K562 (cell line): ENCODE data around the gene PRMT5. TPM values are rescaled to one million over a fixed set of nuclear protein-coding genes. Genes with fewer than 3 reads are reported as not detected.

Experiments
- ADNP ChIP-seq: fragments of 200-800 bp; sonication (Bioruptor generic); IDR thresholded peaks from 2 replicates; pipeline ENCODE4 v1.6.1; 2016; ENCODE audit warnings: missing genetic modification characterization, missing compliant biosample characterization
- BMI1 ChIP-seq: fragments of 150-350 bp; IDR thresholded peaks from 2 replicates; pipeline ENCODE4 v1.6.1; 2014; ENCODE audit warnings: low read length
- KDM5B ChIP-seq: fragments of 200-600 bp; sonication (generic); IDR thresholded peaks from 2 replicates; pipeline ENCODE4 v1.6.1; 2012; ENCODE audit warnings: low read depth, mild to moderate bottlenecking, moderate library complexity, low read length, control low read depth, inconsistent platforms; ENCODE audit not compliant: insufficient replicate concordance
- NEUROD1 ChIP-seq: fragments of 150-350 bp; IDR thresholded peaks from 2 replicates; pipeline ENCODE4 v1.6.1; 2014; ENCODE audit warnings: borderline replicate concordance, low read length, low read depth; ENCODE audit not compliant: partially characterized antibody
- TRIM24 ChIP-seq, 2 experiments: fragments of 450-650 bp; IDR thresholded peaks; 2 replicates each; pipeline ENCODE4 v1.6.1; 2016
- polyA plus RNA-seq, 8 experiments: library from polyadenylated mRNA; depleted of rRNA in 4 of 8; stranded (reverse) in 5 of 8; unstranded in 3 of 8; fragments of >200 nt; fragmentation: Nextera tagmentation in 2 of 8; fragmentation: Illumina TruSeq in 1 of 8; extraction: Ambion mirVana in 2 of 8; extraction: Trizol in 1 of 8; gene quantifications; 2 replicates each; pipeline versions ENCODE4 v1.2.1 to v1.2.3, GENCODE V29; 2011 to 2014; ENCODE audit warnings: inconsistent platforms in 1 of 8, missing spikeins in 1 of 8
- total RNA-seq, 7 experiments: library from RNA; depleted of rRNA in 6 of 7; stranded (reverse); fragments of >200 nt in 6 of 7; fragmentation: Illumina TruSeq in 2 of 7; extraction: Trizol in 2 of 7; gene quantifications; 2 replicates each; pipeline versions ENCODE4 v1.2.1 to v1.2.3, GENCODE V29; 2011 to 2021; ENCODE audit warnings: low replicate concordance in 1 of 7
- TF ChIP-seq, protein P1 (sequence below): IDR thresholded peaks from 2 replicates; pipeline ENCODE4 v1.6.1; 2011; ENCODE audit not compliant: insufficient read length; ENCODE audit errors: extremely low read depth
- TF ChIP-seq, protein P2 (sequence below): sonication (generic); formaldehyde crosslinking; IDR thresholded peaks from 2 replicates; pipeline ENCODE4 v1.8.0; 2023; ENCODE audit warnings: missing genetic modification reagents, mild to moderate bottlenecking, borderline replicate concordance
- TF ChIP-seq, protein P3 (sequence below): fragments of 450-650 bp; IDR thresholded peaks from 2 replicates; pipeline ENCODE4 v1.6.1; 2018; ENCODE audit warnings: mild to moderate bottlenecking, low read depth; ENCODE audit not compliant: partially characterized antibody
- TF ChIP-seq, protein P4 (sequence below): fragments of 250-450 bp; sonication (Bioruptor Pico); IDR thresholded peaks from 2 replicates; pipeline ENCODE4 v1.6.1; 2021; ENCODE audit warnings: mild to moderate bottlenecking
- TF ChIP-seq, protein P5 (sequence below): fragments of 250-450 bp; sonication (Bioruptor Pico); IDR thresholded peaks from 2 replicates; pipeline ENCODE4 v1.4.0; 2020; ENCODE audit warnings: mild to moderate bottlenecking, moderate library complexity, borderline replicate concordance
- TF ChIP-seq, protein P6 (sequence below): fragments of 250-450 bp; sonication (Bioruptor Pico); IDR thresholded peaks from 2 replicates; pipeline ENCODE4 v1.8.0; 2021; ENCODE audit warnings: moderate library complexity, mild to moderate bottlenecking, inconsistent platforms

The PRMT5 gene
- total and polyA plus RNA-seq, 9 of the 15 experiments (the other 6 are each of a cell fraction or from before 2014, with no cell fraction given) = 114 to 552 (median 222) TPM

DNA sequence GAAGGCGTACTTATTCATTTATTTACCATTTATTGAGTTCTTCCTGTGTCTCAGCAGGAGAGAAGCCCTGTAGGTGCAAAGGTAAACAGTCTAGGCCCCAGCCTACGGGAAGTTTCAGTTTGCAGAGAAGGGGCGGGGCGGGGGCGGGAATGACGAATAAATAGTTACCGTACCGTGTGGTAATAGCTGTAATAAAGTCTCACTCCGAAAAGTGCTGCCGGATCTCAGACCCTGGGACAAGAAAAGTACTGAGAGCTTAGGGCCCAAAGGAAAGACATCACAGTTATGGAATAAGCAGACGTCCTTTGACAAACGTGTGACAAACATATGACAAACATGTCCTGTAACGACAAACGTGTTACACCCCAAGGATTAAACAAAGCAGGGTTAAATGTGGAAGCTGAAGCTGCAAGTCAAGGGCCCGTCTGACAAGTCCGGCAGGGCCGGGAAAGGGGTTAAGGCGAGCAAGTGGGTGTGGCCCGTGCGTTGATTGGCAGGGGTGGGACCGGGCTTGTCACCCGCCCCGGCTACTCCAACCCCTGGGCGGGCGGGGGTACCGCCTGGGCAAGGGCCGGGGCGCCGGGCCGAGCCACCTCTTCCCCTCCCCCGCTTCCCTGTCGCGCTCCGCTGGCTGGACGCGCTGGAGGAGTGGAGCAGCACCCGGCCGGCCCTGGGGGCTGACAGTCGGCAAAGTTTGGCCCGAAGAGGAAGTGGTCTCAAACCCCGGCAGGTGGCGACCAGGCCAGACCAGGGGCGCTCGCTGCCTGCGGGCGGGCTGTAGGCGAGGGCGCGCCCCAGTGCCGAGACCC is 57.7 kb downstream of the PRMT5 start, which contains the start of gene LRP10 (continued):
- TF ChIP-seq BMI1 (no peak), TRIM24 (IDR thresholded peaks at IDR 0.05) (peak in 1 of 2 experiments; percentile 5; a peak in 1 of 4 replicates), ADNP (tag) (peak; percentile 67; the same call in 1 of the 2 replicates), KDM5B (peak; percentile 45), NEUROD1 (peak; percentile 6)
- TF ChIP-seq, protein P1, sequence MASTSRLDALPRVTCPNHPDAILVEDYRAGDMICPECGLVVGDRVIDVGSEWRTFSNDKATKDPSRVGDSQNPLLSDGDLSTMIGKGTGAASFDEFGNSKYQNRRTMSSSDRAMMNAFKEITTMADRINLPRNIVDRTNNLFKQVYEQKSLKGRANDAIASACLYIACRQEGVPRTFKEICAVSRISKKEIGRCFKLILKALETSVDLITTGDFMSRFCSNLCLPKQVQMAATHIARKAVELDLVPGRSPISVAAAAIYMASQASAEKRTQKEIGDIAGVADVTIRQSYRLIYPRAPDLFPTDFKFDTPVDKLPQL = no peak
- TF ChIP-seq, protein P2, sequence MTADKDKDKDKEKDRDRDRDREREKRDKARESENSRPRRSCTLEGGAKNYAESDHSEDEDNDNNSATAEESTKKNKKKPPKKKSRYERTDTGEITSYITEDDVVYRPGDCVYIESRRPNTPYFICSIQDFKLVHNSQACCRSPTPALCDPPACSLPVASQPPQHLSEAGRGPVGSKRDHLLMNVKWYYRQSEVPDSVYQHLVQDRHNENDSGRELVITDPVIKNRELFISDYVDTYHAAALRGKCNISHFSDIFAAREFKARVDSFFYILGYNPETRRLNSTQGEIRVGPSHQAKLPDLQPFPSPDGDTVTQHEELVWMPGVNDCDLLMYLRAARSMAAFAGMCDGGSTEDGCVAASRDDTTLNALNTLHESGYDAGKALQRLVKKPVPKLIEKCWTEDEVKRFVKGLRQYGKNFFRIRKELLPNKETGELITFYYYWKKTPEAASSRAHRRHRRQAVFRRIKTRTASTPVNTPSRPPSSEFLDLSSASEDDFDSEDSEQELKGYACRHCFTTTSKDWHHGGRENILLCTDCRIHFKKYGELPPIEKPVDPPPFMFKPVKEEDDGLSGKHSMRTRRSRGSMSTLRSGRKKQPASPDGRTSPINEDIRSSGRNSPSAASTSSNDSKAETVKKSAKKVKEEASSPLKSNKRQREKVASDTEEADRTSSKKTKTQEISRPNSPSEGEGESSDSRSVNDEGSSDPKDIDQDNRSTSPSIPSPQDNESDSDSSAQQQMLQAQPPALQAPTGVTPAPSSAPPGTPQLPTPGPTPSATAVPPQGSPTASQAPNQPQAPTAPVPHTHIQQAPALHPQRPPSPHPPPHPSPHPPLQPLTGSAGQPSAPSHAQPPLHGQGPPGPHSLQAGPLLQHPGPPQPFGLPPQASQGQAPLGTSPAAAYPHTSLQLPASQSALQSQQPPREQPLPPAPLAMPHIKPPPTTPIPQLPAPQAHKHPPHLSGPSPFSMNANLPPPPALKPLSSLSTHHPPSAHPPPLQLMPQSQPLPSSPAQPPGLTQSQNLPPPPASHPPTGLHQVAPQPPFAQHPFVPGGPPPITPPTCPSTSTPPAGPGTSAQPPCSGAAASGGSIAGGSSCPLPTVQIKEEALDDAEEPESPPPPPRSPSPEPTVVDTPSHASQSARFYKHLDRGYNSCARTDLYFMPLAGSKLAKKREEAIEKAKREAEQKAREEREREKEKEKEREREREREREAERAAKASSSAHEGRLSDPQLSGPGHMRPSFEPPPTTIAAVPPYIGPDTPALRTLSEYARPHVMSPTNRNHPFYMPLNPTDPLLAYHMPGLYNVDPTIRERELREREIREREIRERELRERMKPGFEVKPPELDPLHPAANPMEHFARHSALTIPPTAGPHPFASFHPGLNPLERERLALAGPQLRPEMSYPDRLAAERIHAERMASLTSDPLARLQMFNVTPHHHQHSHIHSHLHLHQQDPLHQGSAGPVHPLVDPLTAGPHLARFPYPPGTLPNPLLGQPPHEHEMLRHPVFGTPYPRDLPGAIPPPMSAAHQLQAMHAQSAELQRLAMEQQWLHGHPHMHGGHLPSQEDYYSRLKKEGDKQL = peak; percentile 74; the same call in 1 of the 2 replicates
- TF ChIP-seq, protein P3, sequence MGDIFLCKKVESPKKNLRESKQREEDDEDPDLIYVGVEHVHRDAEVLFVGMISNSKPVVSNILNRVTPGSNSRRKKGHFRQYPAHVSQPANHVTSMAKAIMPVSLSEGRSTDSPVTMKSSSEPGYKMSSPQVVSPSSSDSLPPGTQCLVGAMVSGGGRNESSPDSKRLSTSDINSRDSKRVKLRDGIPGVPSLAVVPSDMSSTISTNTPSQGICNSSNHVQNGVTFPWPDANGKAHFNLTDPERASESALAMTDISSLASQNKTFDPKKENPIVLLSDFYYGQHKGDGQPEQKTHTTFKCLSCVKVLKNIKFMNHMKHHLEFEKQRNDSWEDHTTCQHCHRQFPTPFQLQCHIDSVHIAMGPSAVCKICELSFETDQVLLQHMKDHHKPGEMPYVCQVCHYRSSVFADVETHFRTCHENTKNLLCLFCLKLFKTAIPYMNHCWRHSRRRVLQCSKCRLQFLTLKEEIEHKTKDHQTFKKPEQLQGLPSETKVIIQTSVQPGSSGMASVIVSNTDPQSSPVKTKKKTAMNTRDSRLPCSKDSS = no peak
- TF ChIP-seq, protein P4, sequence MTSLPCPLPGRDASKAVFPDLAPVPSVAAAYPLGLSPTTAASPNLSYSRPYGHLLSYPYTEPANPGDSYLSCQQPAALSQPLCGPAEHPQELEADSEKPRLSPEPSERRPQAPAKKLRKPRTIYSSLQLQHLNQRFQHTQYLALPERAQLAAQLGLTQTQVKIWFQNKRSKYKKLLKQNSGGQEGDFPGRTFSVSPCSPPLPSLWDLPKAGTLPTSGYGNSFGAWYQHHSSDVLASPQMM = no peak
- TF ChIP-seq, protein P5, sequence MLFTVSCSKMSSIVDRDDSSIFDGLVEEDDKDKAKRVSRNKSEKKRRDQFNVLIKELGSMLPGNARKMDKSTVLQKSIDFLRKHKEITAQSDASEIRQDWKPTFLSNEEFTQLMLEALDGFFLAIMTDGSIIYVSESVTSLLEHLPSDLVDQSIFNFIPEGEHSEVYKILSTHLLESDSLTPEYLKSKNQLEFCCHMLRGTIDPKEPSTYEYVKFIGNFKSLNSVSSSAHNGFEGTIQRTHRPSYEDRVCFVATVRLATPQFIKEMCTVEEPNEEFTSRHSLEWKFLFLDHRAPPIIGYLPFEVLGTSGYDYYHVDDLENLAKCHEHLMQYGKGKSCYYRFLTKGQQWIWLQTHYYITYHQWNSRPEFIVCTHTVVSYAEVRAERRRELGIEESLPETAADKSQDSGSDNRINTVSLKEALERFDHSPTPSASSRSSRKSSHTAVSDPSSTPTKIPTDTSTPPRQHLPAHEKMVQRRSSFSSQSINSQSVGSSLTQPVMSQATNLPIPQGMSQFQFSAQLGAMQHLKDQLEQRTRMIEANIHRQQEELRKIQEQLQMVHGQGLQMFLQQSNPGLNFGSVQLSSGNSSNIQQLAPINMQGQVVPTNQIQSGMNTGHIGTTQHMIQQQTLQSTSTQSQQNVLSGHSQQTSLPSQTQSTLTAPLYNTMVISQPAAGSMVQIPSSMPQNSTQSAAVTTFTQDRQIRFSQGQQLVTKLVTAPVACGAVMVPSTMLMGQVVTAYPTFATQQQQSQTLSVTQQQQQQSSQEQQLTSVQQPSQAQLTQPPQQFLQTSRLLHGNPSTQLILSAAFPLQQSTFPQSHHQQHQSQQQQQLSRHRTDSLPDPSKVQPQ (CRISPR knock-in tag) = no peak
- TF ChIP-seq, protein P6, sequence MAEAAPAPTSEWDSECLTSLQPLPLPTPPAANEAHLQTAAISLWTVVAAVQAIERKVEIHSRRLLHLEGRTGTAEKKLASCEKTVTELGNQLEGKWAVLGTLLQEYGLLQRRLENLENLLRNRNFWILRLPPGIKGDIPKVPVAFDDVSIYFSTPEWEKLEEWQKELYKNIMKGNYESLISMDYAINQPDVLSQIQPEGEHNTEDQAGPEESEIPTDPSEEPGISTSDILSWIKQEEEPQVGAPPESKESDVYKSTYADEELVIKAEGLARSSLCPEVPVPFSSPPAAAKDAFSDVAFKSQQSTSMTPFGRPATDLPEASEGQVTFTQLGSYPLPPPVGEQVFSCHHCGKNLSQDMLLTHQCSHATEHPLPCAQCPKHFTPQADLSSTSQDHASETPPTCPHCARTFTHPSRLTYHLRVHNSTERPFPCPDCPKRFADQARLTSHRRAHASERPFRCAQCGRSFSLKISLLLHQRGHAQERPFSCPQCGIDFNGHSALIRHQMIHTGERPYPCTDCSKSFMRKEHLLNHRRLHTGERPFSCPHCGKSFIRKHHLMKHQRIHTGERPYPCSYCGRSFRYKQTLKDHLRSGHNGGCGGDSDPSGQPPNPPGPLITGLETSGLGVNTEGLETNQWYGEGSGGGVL (CRISPR knock-in tag) = no peak
